ENCODE measurements around the gene ANKRD63.

The ANKRD63 gene

GRCh38 chr15:40257656-40258450, 25.0 kb downstream of the ANKRD63 start:
- DNase-seq (ENCODE audit: low spot score), result no peak

DNA sequence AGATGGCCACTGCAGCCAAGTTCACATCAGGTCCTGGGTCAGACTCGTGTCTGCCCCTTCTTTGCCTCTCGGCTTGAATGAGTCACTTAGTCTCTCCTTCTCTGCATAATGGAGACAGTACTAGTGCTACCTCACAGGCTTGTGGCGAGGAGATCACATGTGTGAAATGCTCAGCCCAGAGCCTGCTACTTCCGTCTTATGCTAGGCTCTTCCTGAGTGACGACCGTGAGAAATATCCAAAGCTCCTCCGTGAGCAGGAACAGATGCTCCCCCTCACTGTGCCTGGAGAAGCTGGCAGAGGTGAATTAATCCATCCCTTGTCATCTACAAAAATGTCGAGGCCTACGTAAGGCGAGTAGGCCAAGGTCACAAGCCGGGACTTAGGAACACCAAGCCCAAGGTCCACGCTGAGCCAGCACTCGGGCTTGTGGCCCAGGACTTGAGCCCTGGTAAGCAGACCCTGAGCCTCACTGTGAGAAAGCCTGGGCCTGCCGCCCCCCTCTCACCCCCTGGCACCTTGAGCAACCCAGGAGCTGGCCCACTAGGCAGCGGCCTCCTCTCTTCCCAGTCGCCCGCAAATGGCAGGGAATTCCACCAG, 26.1 kb downstream of the ANKRD63 start:
- DNase-seq (ENCODE audit: low spot score), result no peak

GRCh38 chr15:40255033-40255432, 27.8 kb downstream of the ANKRD63 start:
- DNase-seq (ENCODE audit: low spot score), result no peak

GRCh38 chr15:40254452-40254851, 28.4 kb downstream of the ANKRD63 start:
- DNase-seq (ENCODE audit: low spot score), result no peak

GRCh38 chr15:40253167-40253790, 29.6 kb downstream of the ANKRD63 start:
- DNase-seq (ENCODE audit: low spot score), result no peak

- no peak for DNase-seq (ENCODE audit: low spot score)
Observed at GRCh38 chr15:40252438-40253166, 30.3 kb downstream of the ANKRD63 start.

DNA sequence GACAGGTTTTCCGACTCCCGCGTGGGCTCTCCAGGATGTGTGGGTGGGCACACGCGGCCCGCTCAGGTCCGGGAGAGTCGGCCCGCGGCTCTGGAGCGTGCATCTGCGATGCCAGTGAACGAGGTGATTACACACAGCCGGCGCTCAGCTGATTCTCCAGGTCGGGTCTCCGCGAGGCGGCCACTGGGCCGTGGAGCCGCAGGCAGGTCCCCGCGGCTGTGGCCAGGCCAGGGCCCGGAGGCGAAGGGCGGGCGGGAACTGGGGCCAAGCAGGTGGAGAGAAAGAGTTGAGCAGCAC, 30.8 kb downstream of the ANKRD63 start:
- no peak for DNase-seq (ENCODE audit: low spot score)

DNA sequence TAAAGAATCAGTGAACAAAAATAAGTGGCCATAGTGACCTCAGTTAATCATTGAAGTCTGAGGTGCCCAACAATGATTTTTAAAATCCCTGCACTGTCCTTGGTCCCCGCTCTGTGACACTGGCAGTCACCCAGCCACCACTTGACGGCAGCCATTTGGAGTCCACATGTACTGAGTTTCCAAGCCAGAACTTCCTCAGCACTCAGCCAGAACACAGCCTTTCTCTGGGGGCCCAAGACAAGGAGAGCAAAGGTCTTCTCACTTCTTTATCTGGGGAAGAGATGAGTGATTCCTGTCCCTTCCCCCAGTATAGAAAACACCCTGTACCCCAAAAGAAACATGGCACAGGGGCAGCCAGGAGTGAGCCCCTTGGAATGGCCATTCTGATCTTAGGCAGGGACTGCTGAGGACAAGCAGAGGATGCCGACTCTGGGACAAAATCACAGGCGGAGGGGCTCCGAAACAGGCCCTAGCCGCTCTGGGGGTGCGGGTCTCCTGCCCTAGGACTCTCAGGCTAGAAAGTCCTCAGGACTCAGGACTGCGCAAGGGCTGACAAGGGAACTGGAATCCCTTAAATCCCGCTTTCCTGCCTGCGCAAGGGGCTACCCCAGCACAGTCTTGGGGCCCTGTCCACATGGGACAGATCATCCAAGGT, 31.3 kb downstream of the ANKRD63 start:
- no peak for DNase-seq (ENCODE audit: low spot score)

DNA sequence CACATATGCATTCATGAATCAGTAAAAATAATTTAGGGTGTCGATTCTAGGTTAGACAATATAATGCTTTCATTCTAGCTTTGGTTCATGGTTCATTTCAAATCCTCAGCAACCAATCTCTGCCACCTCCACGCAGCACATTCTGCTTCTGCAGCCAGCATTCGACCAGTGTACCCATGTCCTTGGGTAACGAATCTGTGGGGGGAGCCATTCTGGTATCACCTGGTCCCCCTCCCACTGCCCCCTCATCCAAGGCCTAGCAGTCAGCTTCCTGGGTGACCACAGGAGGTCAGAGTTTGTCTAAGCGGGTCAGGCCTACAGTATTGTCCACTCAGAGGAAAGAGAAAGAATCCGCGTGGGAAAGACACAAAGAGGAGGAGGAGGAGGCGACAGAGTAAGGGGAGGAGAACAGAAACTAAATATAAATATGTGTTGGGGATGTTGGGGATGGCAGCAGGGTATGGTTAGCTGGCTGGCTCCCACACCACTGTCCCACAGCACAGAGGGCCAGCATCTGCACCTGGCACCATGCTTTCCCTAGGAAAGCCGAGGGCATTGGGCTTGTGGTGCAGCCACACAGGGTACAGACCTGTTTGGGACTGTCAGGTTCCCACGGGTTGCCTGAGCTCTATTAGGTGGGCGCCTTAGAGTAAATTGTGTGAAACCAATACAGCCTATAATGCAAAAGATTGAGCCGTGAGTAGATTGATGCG, 31.9 kb downstream of the ANKRD63 start:
- no peak for DNase-seq (ENCODE audit: low spot score)

GRCh38 chr15:40250304-40250656, 32.6 kb downstream of the ANKRD63 start:
- DNase-seq (ENCODE audit: low spot score), result no peak

DNA sequence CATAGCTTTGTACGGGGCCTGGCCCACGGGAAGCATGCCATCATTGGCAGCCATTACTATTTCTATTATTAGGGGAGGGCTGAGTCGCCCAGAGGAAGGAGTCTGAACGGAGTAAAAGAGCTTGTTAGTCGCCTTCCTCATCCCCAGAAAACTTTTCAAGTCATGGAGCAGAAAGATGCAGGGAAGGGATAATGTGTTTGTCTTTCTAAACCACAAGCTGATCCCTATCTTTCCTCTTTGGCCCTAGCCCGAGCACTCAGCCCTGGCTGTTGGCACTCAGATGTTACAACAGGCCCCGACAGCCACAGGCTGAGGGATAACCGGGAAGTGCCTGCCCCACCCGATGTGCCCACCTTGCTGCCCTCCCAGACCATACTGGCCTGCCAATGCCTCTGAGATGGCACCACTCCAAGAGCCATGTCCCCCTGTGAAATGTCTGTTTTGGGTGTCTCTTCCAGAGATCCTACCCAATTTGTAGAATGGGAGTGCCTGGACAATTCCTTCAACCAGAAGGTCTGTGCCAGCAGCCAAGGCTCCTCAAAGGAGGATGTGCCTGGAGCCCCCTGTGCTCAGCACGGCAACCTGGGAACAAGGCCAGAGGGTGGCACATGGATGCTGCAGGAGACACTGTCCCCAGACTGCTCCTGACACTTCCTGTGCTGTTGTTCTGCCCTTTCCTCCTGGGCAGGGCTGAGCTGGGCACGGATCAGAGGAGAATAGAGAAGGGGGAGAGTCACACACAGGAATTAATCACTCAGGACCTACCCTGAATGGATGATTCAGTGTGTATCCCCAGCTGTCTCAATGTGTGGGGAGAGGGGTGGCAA, 33.2 kb downstream of the ANKRD63 start:
- DNase-seq (ENCODE audit: low spot score), result no peak

DNA sequence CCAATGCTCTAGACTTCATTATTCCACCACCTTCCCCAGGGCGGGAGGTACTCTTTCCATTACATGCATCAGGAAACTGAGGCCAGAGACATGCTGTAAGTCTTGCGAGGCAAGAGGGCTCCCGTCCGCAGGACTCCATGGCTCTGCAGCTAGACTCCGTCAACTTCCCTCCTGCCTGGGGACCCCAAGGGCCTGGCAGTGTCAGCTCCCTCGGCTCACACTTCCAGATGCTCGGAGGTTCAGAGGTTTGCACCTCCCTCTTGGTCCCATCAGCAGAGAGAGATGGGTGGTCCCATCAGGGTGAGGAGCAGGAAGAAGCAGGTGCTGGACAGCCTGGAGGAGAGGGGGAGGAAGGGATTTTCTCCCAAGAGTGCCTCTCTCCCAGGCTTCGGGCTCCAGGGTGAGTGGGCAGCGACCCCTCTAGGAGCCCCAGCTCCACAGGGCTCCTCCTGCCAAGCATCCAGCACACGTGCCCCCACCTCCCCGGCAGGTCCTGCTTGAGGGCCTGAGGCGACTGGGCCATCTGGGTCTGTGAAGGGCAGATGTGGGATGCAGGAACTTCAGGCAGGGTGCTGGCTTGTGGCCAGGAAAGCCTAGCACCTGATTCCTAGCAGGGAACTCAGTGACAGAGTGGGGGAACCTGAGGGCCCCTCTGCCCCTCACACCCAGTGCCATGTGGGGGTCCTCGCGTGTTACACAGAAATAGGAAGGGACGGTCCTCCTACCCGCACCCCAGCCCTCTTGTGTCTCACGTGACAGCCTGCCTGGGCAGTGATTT, 34.7 kb downstream of the ANKRD63 start:
- DNase-seq (ENCODE audit: low spot score), result no peak

DNA sequence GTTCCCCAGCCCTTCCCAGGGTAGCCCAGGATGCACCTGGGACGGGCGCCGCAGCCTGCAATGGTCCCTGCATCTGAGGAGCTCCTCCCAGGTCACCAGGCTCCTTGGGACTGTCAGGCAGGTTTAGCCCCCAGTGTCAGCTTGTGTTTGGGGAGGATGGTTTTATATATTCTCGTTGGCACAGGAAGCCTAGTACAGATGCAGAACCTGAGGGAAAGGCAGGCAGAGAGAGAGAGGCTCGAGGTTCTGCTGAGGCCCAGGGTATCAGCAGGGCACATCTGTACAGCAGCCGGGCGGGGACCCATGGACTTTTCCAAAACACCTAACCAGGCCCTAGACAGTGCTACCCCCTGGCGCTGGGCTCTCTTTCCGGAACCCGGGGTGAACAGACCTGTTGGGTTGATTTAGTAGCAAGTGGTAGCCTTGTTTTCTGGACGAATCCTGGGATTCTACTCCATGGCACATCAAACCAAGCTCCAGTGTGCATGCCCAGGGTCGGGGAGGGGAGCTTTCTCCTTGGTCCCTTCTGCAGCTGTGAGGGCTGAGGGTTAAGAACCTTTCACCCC, 35.4 kb downstream of the ANKRD63 start:
- no peak for DNase-seq (ENCODE audit: low spot score)

DNA sequence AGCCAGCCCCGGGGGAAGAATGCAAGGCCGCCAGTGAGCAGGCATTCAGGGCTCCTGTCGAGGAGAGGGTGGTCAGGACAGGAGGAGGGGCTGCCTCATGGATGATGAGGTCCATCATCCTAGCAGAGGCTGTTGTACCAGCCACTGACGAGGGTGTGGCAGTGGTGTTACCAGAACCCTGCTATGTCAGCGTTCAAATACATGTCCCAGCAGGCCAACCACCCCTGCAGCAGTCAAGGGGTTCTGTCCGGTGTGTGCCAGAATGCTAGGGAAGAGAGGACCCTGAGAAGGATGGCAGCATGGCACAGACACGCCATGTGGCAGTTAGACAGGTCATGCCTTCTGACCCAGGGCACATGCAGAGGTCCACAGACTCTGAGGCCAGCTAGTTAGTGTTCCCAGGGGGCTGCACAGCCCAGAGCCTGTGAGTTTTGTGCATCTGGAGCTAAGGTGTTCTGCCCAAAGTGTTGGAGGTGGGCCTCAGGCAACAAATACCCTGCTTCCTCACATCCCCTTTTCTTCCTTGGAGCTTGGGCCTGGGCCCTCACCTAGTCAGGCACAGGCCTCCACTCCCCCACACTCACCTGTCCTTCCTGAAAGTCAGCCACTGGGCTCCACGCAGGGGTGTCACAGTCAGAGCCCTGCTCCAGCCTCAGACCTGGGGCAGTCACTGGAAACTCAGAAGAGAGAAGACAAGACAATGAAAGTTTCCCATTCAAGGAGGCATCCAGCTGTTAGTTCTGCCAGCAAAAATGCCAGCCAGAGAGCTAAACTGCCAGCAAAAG, 36.2 kb downstream of the ANKRD63 start:
- no peak for DNase-seq (ENCODE audit: low spot score)

- DNase-seq (ENCODE audit: low spot score), result no peak
Observed at GRCh38 chr15:40245666-40246450, 37.0 kb downstream of the ANKRD63 start.

- DNase-seq (ENCODE audit: low spot score), result no peak
Observed at GRCh38 chr15:40244961-40245523, 37.8 kb downstream of the ANKRD63 start.

DNA sequence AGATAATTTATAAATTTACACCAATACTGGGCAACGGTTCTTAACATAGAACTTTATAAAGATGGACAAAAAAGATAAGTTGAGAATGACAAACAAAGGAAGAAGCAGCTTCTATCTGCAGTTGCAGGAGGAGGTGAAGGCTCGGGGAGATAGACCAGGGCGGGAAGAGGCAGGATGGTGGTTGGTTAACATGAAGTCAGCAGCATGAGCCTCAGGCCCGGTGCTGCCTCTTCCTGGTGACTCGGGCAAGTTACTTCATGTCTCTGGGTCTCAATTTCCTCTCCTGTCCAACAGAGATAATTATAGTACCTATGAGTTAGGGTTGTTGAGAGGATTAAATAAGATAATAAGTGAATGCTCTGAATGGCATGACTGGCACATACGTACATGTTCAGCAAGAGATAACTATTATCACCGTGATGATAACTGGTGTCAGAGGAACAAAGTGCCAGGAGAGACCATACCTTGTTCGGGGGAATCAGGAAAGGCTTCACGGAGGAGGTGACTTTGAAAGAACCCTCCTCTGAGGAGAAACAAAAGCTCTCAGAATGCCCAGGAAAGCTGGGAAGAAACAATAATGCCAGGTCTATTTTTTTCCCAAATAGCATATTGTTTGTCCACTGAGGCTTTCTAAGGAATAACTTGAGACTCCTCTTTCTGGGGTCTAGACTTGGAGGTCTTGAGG, 39.6 kb downstream of the ANKRD63 start:
- DNase-seq (ENCODE audit: low spot score), result no peak

All from COLO829 (cell line).